ENCODE results near the gene PRSS33.

Gene PRSS33

DNA sequence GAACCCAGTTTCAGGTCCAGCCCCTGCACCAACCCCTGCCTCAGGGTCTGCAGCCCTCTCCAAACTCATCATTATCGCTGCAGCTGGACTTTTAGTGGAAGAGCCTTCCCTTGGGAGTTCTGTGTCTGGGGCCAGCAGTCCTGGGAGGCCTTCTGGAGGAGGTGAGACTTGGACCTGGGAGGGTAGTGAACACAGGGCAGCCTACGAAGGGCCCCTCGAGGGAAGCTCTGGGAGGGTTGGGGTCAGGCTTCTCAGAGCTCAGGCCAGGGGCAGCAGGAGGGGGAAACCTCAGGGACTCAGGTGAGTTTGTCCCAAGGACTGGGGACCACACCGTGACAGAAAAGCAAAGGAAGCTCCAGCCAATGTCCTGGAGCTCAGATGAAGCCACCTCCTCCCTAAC lies 46.2 kb downstream of the PRSS33 start:
- H4K12ac ChIP-seq (ENCODE audit: low read depth, low read length), result no peak overlapping the region
- no peak overlapping the region for H2AK5ac ChIP-seq (ENCODE audit: low read length)
- no peaks in the 10 kb centered on the region for H3K79me2 ChIP-seq (ENCODE audit: control insufficient read depth, insufficient read depth, low read length, poor library complexity)
- no peak overlapping the region for H3K4me2 ChIP-seq (ENCODE audit: low read length)
- no peaks in the 10 kb centered on the region for H3K36me3 ChIP-seq (ENCODE audit: control insufficient read depth in 1 of 2, insufficient read depth in 2 of 2, low read length in 2 of 2)
- no peak for DNase-seq
- no peak overlapping the region for H3K18ac ChIP-seq (ENCODE audit: low read length)
- H2AFZ ChIP-seq (ENCODE audit: insufficient read depth, low read length, poor library complexity), result no peak overlapping the region
- H3K4ac ChIP-seq (ENCODE audit: low read depth, low read length), result no peak overlapping the region
- no peak overlapping the region for H4K8ac ChIP-seq (ENCODE audit: low read depth, low read length)
- no peaks in the 10 kb centered on the region for H3K4me1 ChIP-seq (ENCODE audit: control insufficient read depth in 1 of 2, insufficient read depth in 2 of 2, low read length in 2 of 2)
- no peak overlapping the region for H4K91ac ChIP-seq (ENCODE audit: low read depth, low read length)
- no CpG with 5 or more reads among the region's 4 CpGs for WGBS (ENCODE audit: extremely low coverage, insufficient coverage, insufficient read length)
- no peak overlapping the region for H3K4me3 ChIP-seq (ENCODE audit: low read depth, low read length)
- H3K9me3 ChIP-seq (ENCODE audit: insufficient read depth, low read depth, low read length), result peaks cover 2% of the 10 kb centered on the region
- H3K23ac ChIP-seq (ENCODE audit: low read length), result no peak overlapping the region
- H3K9ac ChIP-seq (ENCODE audit: low read length), result no peak overlapping the region
- no peak overlapping the region for H3K27ac ChIP-seq (ENCODE audit: low read depth, low read length)
- no peaks in the 10 kb centered on the region for H3K27me3 ChIP-seq (ENCODE audit: insufficient read depth, low read length)
- no peak overlapping the region for H2BK120ac ChIP-seq (ENCODE audit: insufficient read depth, low read length, poor library complexity)
- H2BK5ac ChIP-seq (ENCODE audit: low read depth, low read length, poor library complexity), result no peak overlapping the region
- no peak overlapping the region for H2BK12ac ChIP-seq (ENCODE audit: low read length)
- no peaks in the 10 kb centered on the region for H3K79me1 ChIP-seq (ENCODE audit: low read length)
- H3K14ac ChIP-seq (ENCODE audit: low read length), result no peak overlapping the region

DNA sequence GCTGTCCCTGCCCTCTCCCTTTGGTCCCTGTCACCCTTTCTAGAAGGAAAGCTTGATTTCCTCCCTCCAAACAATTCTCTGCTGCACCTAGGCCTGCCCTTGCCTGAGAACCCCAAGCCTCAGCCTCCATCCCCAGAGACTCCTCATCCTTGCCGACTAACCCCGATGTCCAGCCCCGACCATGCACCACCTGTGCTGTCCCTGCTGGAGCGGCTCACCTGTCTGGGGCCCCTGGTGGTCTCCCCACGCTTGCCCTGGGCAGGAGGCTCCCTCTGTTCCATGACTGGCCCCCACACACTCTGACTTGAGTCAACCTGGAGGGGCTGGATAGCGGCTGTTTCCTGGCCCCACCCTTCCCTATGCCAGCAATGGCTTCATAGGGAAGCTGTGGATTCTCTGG lies 46.9 kb downstream of the PRSS33 start:
- Histone ChIP-seq H3K18ac (ENCODE audit: low read length) (no peak overlapping the region), H3K4me3 (ENCODE audit: low read depth, low read length) (no peak overlapping the region), H3K23ac (ENCODE audit: low read length) (no peak overlapping the region), H3K9ac (ENCODE audit: low read length) (no peak overlapping the region), H4K8ac (ENCODE audit: low read depth, low read length) (no peak overlapping the region), H3K79me2 (ENCODE audit: control insufficient read depth, insufficient read depth, low read length, poor library complexity) (no peaks in the 10 kb centered on the region), H2BK12ac (ENCODE audit: low read length) (no peak overlapping the region), H2AK5ac (ENCODE audit: low read length) (no peak overlapping the region), H2BK120ac (ENCODE audit: insufficient read depth, low read length, poor library complexity) (no peak overlapping the region), H3K4ac (ENCODE audit: low read depth, low read length) (no peak overlapping the region), H3K9me3 (ENCODE audit: insufficient read depth, low read depth, low read length) (no peaks in the 10 kb centered on the region), H4K12ac (ENCODE audit: low read depth, low read length) (no peak overlapping the region), H2BK5ac (ENCODE audit: low read depth, low read length, poor library complexity) (no peak overlapping the region), H3K4me1 (ENCODE audit: control insufficient read depth in 1 of 2, insufficient read depth in 2 of 2, low read length in 2 of 2) (no peaks in the 10 kb centered on the region), H3K14ac (ENCODE audit: low read length) (no peak overlapping the region), H3K79me1 (ENCODE audit: low read length) (no peaks in the 10 kb centered on the region), H3K27ac (ENCODE audit: low read depth, low read length) (no peak overlapping the region), H3K4me2 (ENCODE audit: low read length) (no peak overlapping the region), H3K36me3 (ENCODE audit: control insufficient read depth in 1 of 2, insufficient read depth in 2 of 2, low read length in 2 of 2) (no peaks in the 10 kb centered on the region), H2AFZ (ENCODE audit: insufficient read depth, low read length, poor library complexity) (no peak overlapping the region), H3K27me3 (ENCODE audit: insufficient read depth, low read length) (no peaks in the 10 kb centered on the region), H4K91ac (ENCODE audit: low read depth, low read length) (no peak overlapping the region)
- WGBS (ENCODE audit: extremely low coverage, insufficient coverage, insufficient read length), result no CpG with 5 or more reads among the region's 6 CpGs
- DNase-seq, result no peak

DNA sequence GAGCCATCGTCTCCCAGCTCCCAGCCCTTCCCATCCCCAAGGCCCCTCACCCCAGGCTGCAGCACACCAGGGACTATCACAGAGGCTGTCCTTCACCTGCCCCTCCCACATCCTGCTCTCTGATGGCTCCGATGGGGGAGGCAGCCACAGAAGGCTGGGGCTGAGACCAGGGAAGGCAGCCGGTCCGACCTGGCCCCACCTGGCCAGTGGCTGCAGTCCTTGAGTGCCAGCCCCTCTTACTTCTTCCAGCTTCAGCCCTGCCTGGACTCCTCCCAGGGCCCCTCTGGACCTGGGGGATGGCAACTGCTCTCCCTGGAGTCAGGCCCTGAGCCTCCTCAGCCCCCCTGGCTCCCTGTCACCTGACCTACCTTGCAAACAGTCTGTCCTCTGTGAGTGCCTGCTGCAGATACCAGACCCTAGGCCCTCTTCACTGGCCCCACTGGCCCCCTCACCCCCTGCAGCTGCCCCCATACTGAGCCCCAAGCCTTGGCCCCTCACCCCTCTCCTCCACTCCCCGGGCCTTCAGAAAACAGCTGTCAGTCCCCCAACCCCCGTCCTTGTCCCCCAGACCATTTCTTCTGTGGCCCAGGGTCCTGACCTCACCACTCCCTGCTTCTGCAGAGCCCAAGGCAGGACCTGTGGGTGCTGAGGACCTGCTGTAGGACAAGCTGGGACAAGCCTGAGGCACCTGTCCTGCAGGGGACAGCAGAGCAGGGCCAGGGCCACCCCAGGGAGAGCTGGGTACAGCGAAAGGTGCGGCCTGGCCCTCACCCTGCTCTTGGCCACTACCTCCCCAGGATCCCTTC lies 47.5 kb downstream of the PRSS33 start:
- Histone ChIP-seq H3K4ac (ENCODE audit: low read depth, low read length) (no peak overlapping the region), H3K9me3 (ENCODE audit: insufficient read depth, low read depth, low read length) (no peaks in the 10 kb centered on the region), H2AK5ac (ENCODE audit: low read length) (no peak overlapping the region), H3K18ac (ENCODE audit: low read length) (no peak overlapping the region), H3K36me3 (ENCODE audit: control insufficient read depth in 1 of 2, insufficient read depth in 2 of 2, low read length in 2 of 2) (no peaks in the 10 kb centered on the region), H3K27me3 (ENCODE audit: insufficient read depth, low read length) (no peaks in the 10 kb centered on the region), H3K23ac (ENCODE audit: low read length) (no peak overlapping the region), H3K14ac (ENCODE audit: low read length) (no peak overlapping the region), H3K4me3 (ENCODE audit: low read depth, low read length) (no peak overlapping the region), H3K4me1 (ENCODE audit: control insufficient read depth in 1 of 2, insufficient read depth in 2 of 2, low read length in 2 of 2) (no peaks in the 10 kb centered on the region), H3K4me2 (ENCODE audit: low read length) (no peak overlapping the region), H3K27ac (ENCODE audit: low read depth, low read length) (no peak overlapping the region), H4K12ac (ENCODE audit: low read depth, low read length) (no peak overlapping the region), H2AFZ (ENCODE audit: insufficient read depth, low read length, poor library complexity) (no peak overlapping the region), H2BK12ac (ENCODE audit: low read length) (no peak overlapping the region), H4K8ac (ENCODE audit: low read depth, low read length) (no peak overlapping the region), H4K91ac (ENCODE audit: low read depth, low read length) (peak overlapping the region; percentile 28), H3K79me2 (ENCODE audit: control insufficient read depth, insufficient read depth, low read length, poor library complexity) (no peaks in the 10 kb centered on the region), H3K79me1 (ENCODE audit: low read length) (no peaks in the 10 kb centered on the region), H2BK120ac (ENCODE audit: insufficient read depth, low read length, poor library complexity) (no peak overlapping the region), H3K9ac (ENCODE audit: low read length) (no peak overlapping the region), H2BK5ac (ENCODE audit: low read depth, low read length, poor library complexity) (no peak overlapping the region)
- DNase-seq, result no peak
- WGBS (ENCODE audit: extremely low coverage, insufficient coverage, insufficient read length), result no CpG with 5 or more reads among the region's 8 CpGs

DNA sequence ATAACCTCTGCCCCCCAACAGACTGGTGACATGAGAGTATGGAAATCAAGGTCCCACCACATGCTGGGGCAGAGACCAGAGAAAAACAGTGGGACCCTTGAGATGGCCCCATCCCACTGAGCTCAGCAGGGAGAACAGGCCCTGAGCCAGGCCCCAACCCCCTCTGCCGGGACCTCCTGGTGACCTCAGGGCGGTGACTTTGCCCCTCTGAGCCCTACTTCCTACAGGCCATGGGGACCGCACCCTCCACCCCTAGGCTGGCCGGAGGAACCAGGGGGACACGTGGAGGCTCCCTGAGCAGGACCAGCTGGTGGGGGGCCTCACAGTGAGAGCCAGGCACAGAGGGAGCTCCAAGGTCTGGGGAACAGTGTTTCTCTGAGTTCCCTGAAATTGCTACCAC lies 48.7 kb downstream of the PRSS33 start:
- H3K23ac ChIP-seq (ENCODE audit: low read length), result no peak overlapping the region
- no peak overlapping the region for H2AFZ ChIP-seq (ENCODE audit: insufficient read depth, low read length, poor library complexity)
- H3K27ac ChIP-seq (ENCODE audit: low read depth, low read length), result no peak overlapping the region
- no peak overlapping the region for H3K18ac ChIP-seq (ENCODE audit: low read length)
- H3K4me3 ChIP-seq (ENCODE audit: low read depth, low read length), result no peak overlapping the region
- no peak overlapping the region for H2BK120ac ChIP-seq (ENCODE audit: insufficient read depth, low read length, poor library complexity)
- no peak overlapping the region for H3K9ac ChIP-seq (ENCODE audit: low read length)
- no peak overlapping the region for H4K12ac ChIP-seq (ENCODE audit: low read depth, low read length)
- no peaks in the 10 kb centered on the region for H3K79me1 ChIP-seq (ENCODE audit: low read length)
- no peak overlapping the region for H3K4ac ChIP-seq (ENCODE audit: low read depth, low read length)
- no peaks in the 10 kb centered on the region for H3K36me3 ChIP-seq (ENCODE audit: control insufficient read depth in 1 of 2, insufficient read depth in 2 of 2, low read length in 2 of 2)
- WGBS (ENCODE audit: extremely low coverage, insufficient coverage, insufficient read length), result no CpG with 5 or more reads among the region's 5 CpGs
- no peaks in the 10 kb centered on the region for H3K9me3 ChIP-seq (ENCODE audit: insufficient read depth, low read depth, low read length)
- no peak overlapping the region for H4K91ac ChIP-seq (ENCODE audit: low read depth, low read length)
- H2BK5ac ChIP-seq (ENCODE audit: low read depth, low read length, poor library complexity), result no peak overlapping the region
- H3K79me2 ChIP-seq (ENCODE audit: control insufficient read depth, insufficient read depth, low read length, poor library complexity), result no peaks in the 10 kb centered on the region
- H4K8ac ChIP-seq (ENCODE audit: low read depth, low read length), result no peak overlapping the region
- H3K4me2 ChIP-seq (ENCODE audit: low read length), result no peak overlapping the region
- H2AK5ac ChIP-seq (ENCODE audit: low read length), result no peak overlapping the region
- H3K14ac ChIP-seq (ENCODE audit: low read length), result no peak overlapping the region
- no peaks in the 10 kb centered on the region for H3K27me3 ChIP-seq (ENCODE audit: insufficient read depth, low read length)
- H2BK12ac ChIP-seq (ENCODE audit: low read length), result no peak overlapping the region
- no peaks in the 10 kb centered on the region for H3K4me1 ChIP-seq (ENCODE audit: control insufficient read depth in 1 of 2, insufficient read depth in 2 of 2, low read length in 2 of 2)
- no peak for DNase-seq
